HG03039 (cell line): ENCODE results near the gene TNFAIP8.

ENCODE experiments used
- ATAC-seq: cut with Tn5 transposase; IDR thresholded peaks from one replicate; pipeline ENCODE4 v1.9.1; 2021; ENCODE audit warnings: mild to moderate bottlenecking, moderate library complexity; ENCODE audit not compliant: unreplicated experiment

Gene TNFAIP8

GRCh38 chr5:119345861-119346260 lies 10.0 kb upstream of the TNFAIP8 start:
- no peak for ATAC-seq

DNA sequence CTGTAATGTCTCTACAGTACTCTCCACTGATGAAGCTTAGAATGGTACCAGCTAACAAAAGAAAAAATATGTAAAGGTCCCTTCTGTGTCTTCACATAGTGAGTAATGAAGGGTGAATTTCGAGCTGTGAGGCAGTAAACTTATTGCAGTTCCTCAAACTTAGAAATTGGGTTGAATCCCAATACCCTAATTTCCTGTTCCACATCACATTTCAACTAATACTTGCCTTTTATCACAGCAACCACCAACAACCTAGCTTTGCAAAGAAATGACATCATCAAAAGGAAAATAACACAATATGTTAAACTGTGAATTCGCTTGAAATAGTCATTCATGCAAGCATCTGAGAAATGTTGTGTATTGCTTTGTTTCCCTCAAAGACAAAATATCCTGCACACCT lies 9.4 kb upstream of the TNFAIP8 start:
- ATAC-seq = no peak

DNA sequence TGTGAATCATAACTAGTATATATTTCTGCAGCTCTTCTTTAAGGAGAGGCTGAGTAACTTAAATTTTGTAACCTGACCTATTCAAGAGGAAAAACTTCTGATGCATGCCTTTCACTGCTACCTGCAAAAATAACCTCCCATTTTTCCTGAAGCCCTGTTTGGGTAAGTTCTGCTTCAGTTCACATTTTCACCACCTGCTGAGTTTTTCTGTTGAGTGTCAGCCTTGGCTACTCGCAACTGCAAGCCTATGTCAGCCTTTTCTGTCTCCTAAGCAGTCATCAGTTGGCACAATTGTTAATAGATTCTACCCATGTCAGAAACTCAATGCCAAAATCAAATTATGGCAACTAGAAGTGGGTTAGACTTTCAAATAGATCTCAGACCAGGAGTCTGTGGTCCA lies 8.2 kb upstream of the TNFAIP8 start:
- no peak for ATAC-seq

DNA sequence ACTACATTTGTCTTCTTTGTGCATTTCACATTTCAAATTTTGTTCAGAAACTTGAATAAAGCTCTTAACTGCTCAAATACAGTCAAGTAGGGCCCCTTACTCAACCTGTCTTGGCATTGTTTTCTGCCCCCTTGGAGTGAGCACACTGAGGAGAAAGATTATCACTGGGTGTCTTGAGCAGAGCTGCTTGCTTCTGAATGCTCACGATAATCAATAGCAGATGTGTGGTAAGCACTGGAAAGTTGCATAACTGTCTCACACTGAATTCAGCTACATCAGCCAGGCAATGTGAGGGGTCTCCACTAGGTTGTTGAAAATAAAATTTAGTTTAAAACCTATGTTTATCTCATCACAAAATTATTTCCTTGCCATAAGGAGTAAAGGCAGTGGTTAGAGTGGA lies 7.8 kb upstream of the TNFAIP8 start:
- ATAC-seq = no peak

DNA sequence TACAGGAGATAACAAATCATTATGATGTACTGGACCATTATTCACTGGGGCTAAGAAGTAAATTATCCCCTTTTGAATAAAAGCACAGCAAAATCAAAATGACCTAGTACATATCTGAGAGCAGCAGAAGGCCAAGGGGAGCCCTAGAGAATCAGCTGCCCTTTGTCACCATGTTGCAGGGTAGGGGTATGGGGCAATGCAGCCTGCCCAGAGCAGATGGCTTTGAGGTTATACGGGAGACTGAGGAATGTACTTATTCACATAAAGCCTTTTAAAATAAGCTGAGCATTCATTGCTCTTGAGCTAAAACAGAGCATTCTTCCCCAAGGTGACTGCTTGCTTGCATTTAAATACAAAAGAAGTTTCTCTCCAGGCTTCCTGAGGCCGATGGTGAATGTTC lies 2.6 kb upstream of the TNFAIP8 start:
- no peak for ATAC-seq

- ATAC-seq = peak; percentile 46
Measured at GRCh38 chr5:119353686-119354366, 2.0 kb upstream of the TNFAIP8 start.

DNA sequence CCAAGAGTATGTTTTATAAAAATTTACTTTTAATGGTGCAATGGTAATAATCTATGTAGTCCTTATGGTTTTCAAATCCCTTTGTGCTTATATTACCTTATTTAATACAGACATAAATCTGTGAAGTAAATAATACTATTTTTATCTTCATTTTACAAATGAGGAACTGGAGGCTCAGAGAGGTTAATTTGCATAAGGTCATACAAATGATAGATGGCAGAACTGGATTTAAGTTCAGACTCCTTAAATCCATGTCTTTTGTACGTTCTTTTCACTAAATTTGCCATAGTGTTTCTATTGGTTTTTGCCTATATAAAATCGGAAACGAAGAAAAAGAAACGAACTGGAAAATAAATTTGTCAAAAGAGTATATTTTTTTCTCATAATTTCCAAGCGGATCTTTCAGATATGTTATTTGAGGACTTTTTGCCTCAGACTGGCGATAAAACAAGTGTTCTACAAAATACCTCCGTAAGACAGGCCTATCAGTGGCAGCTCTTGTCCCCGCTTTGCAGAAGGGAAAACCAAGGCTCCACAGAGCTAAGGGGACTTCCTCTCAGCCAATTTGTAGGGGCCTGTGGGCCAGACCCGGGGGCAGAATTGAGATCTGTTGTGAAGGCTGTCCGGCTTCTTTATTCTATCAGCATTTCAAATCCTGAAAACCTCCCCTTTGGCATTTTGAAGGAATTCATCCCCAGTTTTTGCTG lies 1.1 kb upstream of the TNFAIP8 start:
- ATAC-seq = no peak

- ATAC-seq = peak; percentile 34
Measured at GRCh38 chr5:119355244-119355638, 578 bp upstream of the TNFAIP8 start.

DNA sequence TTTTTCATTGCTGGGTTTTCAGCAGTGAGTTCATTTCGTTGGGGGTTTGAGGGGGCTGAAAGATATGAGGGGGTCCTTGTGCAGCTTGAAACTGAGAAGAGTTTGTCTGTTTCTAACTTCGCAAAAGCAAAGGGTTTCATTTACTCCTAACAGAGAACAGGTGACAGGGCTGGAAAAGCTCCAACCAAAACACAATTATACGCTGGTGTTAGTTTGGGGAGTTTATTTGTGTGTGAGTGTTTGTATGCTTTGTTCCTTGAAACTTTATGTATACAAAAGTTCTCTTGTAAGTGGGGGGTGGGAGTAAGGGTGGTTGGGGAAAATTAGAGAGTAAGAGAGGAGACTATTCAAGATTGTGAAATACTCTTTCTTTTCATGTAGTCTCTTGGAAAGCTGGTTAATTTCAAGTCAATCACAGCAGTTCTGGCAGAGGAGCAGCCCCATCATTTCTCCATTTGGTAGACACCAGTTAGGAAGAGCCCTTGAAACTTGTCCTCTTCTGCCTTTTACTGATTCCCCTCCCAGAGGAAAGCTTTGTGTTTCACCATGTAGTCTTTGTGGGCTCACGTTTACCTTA lies 881 bp downstream of the TNFAIP8 start:
- ATAC-seq = no peak

DNA sequence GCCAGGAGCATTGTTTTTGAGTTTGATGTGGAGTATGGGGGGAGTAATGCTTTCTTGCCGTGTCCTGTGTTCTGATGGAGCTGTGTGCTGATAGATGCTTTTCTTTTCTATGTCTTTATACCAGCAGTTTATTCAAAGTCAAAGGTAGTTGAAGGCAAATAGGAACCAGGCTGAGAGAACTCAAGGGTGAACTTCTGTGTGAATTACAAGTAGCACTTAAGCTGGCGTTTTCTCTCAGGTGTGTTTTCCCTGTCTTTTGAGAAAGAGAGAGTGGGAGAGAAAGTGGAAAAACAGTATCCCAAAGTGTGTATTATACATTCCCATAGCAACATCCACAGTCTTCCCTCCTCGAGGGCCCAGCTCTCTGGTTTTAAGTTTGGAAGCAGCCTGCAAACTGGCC lies 1.5 kb downstream of the TNFAIP8 start:
- ATAC-seq = no peak

- no peak for ATAC-seq
Measured at GRCh38 chr5:119357808-119358529, 2.1 kb downstream of the TNFAIP8 start.

DNA sequence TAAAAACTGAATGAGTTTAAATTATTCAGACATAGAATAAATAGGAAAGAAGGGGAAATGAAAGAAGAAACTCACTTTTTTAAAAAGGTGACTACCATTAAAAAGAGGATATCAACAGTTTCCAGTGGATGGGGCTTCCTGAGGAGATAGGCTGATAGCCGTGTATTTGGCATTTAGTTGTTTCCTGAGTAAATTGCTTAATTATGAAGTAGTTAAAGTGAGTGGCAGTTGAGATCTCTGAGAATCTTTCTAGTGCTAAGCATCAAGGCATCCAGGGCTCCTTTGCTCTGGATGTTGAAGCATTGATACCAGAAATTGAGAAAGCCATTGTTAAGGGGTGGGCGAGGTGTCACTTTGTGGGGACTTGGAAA lies 2.7 kb downstream of the TNFAIP8 start:
- no peak for ATAC-seq

DNA sequence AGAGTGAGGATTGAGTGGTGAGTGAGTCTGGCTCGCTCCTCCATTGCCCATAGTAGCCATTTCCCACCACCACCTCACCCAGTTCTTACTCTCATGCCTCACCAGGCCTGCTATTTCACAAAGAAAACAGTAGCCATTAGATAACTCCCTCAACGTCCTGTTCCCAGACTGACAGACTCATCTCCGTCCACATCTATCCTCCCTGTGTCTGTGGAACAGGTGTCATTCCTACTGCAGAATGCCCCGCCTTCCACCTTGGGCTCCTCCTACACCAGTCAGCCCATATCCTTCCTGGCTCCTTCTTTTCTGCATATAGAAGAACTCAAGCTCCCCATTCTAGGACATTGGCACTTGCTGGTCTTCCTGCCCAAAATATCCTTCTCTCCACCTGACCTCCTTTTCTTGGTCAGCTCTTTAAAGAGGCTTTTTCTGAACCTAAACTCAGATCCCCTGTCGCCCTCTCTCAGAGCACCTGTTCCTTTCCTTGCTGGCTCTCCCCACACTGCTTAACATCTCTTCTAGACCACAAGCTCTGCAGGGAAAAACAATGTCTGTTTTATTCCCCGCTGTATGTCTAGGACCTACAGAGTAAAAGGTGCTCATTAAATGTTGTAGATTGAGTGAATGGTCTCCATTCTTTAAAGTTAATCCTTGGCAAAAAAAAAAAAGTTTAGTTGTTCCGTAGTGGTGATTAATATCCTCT lies 3.2 kb downstream of the TNFAIP8 start:
- ATAC-seq = no peak

DNA sequence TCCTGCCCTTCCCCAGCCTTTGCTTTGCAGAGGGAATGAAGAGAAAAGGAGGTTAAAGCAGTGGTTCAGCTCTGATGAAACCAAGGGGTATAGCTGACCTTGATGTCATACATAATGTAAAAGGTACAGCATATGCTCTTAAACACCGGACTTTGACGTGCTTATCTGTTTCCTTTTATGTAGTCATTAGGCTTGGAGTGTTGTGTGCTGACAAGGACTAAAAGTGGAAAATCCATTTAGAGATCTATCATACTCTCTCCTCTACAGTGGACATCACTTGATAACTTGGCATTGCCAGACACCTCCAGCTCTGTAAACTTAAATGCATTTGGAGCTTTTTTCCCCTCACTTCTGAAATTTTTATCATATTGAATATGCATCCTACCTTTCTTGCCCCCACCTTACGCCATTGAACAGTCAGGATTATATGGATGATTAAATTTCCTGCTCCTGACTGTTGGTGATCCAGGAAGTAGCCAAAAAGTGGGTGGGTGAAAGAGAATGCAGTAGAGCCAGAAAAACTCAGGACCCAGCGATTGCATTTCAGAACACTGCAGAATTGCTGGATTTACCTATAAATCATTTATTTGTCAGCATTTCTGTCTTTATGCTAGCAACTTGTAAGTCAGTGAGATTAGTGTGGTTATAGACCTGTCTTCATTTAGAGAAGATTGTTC lies 4.1 kb downstream of the TNFAIP8 start:
- no peak for ATAC-seq

GRCh38 chr5:119360905-119361593 lies 5.2 kb downstream of the TNFAIP8 start:
- no peak for ATAC-seq

DNA sequence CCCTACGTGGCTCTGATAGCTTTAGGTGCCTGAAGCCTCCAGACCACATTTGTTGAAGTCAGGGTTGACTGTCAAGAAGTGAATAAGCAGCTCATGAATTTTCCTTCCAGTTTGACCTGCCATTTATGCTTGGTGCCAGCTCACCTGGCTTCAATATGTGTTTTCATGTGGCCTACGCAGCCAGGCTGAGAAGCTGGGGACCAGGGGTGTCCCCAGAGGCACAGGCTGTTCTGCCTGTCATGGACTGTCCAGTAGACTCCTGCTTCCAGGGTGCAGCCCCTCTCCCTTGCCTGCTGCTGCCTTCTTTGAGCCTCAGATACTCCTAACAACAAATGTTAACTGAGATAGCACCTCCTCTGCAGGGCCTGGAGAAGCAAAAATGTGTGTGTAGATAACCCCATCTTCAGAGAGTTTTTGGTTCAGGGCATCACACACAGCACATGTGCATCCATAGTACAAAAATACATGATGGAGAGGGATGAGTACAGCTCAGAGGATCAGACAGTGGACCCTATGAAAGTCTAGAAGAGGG lies 5.8 kb downstream of the TNFAIP8 start:
- no peak for ATAC-seq

GRCh38 chr5:119362714-119363113 lies 6.9 kb downstream of the TNFAIP8 start:
- no peak for ATAC-seq

DNA sequence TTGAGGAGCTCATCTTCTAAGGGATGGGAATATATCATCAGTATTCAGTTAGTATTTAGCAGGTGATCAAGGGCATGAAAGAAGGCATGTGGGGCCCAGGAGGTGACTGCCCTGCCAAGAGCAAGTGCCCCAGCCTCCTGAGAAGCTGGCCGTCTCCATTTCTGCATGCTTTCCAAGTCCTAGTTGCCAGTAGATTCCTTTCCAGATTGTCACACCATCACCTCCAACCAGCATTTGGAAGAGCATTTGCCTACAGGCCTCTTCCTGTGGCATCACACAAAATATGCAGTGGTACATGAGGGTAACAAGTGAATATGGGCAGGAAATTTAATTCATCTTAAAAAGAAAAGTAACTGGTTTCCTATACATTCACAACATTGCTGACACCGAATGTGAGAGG lies 7.5 kb downstream of the TNFAIP8 start:
- ATAC-seq = no peak

GRCh38 chr5:119363936-119364335 lies 8.1 kb downstream of the TNFAIP8 start:
- no peak for ATAC-seq
